DOHH2 (cell line): ENCODE data around the gene CCDC180.

Experiments used
- EZH2phosphoT487 ChIP-seq: fragments of 200-600 bp; sonication (generic); IDR thresholded peaks from 2 replicates; pipeline ENCODE4 v1.6.1; 2017; ENCODE audit warnings: borderline replicate concordance, mild to moderate bottlenecking, antibody characterized with exemption, low read length, moderate library complexity, mixed read lengths
- TF ChIP-seq, protein P1 (sequence below): fragments of 200-600 bp; sonication (generic); IDR thresholded peaks from one replicate; pipeline ENCODE4 v1.5.1; 2014; ENCODE audit warnings: antibody characterized with exemption, mild to moderate bottlenecking, low read depth, low read length; ENCODE audit not compliant: poor library complexity, severe bottlenecking

DNA sequence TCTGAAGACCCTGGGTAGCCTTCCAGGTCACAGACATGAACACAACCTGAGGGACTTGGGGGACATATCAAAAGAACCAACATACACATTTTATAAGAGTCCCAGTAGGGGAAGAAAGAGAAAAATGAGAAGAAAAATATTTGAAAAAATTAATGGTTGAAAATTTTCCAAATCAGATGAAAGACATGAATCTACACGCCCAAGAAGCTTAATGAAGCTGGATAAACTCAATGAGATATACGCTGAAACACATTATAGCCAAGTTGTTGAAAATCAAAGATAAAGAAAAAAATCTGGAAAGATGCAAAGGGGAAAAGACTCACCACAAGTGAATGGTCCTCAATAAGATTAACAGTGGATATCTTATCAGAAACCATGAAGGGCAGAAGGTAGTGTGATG, 9.6 kb upstream of the CCDC180 start:
- TF ChIP-seq, protein P1, sequence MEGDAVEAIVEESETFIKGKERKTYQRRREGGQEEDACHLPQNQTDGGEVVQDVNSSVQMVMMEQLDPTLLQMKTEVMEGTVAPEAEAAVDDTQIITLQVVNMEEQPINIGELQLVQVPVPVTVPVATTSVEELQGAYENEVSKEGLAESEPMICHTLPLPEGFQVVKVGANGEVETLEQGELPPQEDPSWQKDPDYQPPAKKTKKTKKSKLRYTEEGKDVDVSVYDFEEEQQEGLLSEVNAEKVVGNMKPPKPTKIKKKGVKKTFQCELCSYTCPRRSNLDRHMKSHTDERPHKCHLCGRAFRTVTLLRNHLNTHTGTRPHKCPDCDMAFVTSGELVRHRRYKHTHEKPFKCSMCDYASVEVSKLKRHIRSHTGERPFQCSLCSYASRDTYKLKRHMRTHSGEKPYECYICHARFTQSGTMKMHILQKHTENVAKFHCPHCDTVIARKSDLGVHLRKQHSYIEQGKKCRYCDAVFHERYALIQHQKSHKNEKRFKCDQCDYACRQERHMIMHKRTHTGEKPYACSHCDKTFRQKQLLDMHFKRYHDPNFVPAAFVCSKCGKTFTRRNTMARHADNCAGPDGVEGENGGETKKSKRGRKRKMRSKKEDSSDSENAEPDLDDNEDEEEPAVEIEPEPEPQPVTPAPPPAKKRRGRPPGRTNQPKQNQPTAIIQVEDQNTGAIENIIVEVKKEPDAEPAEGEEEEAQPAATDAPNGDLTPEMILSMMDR = no peak
- no peak for TF ChIP-seq EZH2phosphoT487
